Measurements from ENCODE around the gene ZNF560.
"Not testable (repeated sequence)": the region's sequence is repeated elsewhere in the genome, so short reads cannot be mapped to it uniquely, and the experiment has no call there.

The ZNF560 gene

DNA sequence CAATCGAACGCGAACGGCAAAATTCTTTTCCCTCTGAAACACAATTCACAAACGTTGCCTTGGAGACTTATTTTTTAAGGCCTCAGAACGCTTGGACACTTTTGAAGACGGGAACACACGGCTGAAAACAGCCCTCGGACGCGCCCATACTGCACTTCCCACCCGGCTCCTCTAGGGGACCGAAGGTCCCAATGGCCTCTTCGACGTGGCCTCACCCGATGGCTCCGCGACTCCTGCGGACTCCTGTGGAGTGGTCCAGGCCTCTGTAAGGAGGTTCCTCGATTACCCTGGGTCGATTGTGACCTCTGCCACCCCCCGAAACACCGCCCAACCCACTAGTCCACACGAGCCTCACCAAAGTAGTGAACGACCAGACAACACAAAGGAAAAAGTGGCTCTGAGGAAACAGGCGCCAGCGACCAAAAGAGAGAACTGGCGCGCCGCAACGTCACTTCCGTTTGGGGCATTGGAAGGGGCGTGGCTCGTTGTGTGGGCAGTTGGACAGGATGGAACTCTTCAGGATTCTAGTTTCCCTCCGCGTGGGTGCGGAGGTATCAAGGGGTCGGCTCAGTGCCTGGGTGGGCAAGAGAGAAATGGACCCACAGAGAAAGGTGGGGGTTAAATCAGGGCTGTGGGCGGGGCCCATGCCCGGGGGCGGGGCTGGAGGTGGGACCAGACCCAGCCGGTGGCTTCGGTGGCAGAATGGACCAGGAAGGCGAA lies at the start of gene ZNF560:
Gene ZNF560 (minus strand): TSS at position 434 of the 720 bp plus-strand sequence. CDS start 23,303 bp downstream, outside the sequence.
- peak; percentile 48 for DNase-seq

GRCh38 chr19:9547870-9548269 lies 49.5 kb upstream of the ZNF560 start:
- no peak for DNase-seq

GRCh38 chr19:9541281-9541680 lies 42.9 kb upstream of the ZNF560 start:
- DNase-seq = not testable (repeated sequence)

DNA sequence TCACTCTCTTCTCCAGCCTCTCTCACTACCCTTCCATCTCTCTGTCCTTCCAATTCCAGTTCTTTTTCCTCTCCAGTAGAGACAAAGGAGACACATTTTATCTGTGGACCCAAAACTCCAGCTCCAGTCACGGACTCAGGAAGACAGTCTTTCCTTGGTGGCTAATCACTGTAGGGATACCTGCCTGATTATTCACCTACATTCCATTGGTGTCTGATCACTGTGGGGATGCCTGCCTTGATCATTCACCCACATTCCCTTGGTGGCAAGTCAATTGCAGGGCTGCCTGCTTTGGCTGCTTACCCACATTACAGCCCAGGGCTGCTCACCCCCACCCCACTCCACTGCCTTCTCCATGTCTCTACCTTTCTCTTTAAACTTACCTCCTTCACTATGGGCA lies 41.5 kb upstream of the ZNF560 start:
- not testable (repeated sequence) for DNase-seq

DNA sequence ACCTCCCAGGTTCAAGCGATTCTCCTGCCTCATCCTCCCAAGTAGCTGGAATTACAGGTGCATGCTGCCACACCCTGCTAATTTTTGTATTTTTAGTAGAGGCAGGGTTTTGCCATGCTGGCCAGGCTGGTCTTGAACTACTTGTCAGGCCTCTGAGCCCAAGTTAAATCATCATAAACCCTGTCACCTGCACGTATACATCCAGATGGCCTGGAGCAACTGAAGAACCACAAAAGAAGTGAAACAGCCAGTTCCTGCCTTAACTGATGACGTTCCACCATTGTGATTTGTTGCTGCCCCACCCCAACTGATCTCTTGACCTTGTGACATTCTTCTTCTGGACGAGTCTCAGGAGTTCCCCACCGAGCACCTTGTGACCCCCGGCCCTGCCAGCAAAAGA lies 40.8 kb upstream of the ZNF560 start:
- not testable (repeated sequence) for DNase-seq

DNA sequence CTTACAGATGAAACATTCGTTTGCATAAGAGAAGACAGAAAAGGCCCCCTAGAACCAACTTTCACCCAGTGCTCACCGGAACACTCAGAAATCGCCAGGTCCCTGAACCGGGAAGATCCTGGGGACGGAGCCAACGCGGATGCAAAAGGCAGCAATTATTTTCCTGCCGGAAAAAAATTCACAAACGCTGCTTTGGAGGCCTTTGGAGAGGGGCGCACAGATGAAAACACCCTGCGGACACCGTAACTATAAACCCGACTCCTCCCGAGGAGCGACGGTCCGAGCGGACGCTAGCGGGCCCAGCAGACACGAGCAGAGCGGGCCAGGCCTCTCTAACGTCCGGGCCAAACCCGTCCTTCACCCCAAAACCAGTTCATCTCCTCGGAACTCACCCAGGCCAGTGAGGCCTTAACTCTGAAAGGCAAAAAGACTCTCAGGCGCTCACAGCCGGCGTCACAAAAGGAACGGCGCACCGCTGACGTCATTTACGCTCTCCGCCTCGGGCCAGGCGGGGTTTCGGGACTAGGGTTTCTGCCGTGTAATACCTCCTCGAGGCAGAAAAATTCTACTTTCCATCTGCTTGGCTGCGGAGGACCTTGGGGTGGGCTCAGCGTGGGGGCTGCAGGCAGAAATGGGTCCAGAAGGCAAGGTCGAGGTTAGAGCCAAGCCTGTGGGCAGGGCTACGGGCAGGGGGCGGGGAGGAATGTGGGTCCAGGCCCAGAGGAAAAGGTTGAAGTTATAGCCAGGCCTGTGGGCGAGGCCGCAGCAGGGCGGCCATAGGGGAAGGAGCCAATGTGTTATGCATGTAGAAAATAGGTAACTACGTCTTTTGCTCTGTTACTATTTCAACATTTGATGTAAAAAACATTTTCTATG lies 40.0 kb upstream of the ZNF560 start, which contains the start of gene ZNF426:
Gene ZNF426 (minus strand): TSS at position 463 of the 876 bp plus-strand sequence. CDS start 2,413 bp downstream, outside the sequence.
- DNase-seq = peak; percentile 92

- DNase-seq = no peak
These were observed 37.5 kb upstream of the ZNF560 start for GRCh38 chr19:9535934-9536333.

GRCh38 chr19:9531933-9532332 lies 33.5 kb upstream of the ZNF560 start:
- peak; percentile 48 for DNase-seq

- DNase-seq = peak; percentile 15
These were observed 30.4 kb upstream of the ZNF560 start for GRCh38 chr19:9528757-9529336.

GRCh38 chr19:9523885-9524474 lies 25.6 kb upstream of the ZNF560 start:
- DNase-seq = no peak

DNA sequence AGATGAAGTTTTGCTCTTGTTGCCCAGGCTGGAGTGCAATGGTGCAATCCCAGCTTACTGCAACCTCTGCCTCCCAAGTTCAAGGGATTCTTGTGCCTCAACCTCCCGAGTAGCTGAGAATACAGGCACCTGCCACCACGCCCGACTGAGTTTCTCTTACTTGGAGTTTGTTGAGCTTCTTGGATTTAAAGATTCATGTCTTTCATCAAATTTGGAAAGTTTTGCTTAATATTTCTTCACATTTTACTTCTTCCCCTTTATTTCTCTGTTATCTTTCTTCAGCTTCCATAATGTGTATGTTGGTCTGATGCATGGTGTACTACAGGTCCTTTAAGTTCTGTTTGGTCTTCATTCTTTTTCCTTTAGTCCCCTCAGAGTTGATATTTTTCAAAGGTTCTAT lies 8.9 kb upstream of the ZNF560 start:
- no peak for DNase-seq

- DNase-seq = no peak
These were observed 2.4 kb upstream of the ZNF560 start for GRCh38 chr19:9500796-9501195.

GRCh38 chr19:9494096-9494495 lies 4.3 kb downstream of the ZNF560 start:
- DNase-seq = no peak

- no peak for DNase-seq
These were observed 11.4 kb downstream of the ZNF560 start for GRCh38 chr19:9487016-9487415.

DNA sequence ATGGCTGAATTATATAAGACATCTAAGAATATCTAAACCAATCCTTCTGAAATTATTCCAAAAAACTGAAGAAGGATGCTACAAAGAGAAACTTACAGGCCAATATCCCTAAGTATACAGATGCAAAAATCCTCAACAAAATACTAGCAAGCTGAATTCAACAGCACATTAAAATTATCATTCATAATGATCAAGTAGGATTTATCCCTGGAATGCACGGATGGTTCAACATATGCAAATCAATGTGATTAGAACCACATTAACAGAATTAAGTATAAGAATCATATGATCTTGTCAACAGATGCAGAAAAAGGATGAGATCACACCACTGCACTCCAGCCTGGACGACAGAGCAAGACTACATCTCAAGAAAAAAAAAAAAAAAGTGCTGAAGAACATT lies 13.3 kb downstream of the ZNF560 start:
- no peak for DNase-seq

DNA sequence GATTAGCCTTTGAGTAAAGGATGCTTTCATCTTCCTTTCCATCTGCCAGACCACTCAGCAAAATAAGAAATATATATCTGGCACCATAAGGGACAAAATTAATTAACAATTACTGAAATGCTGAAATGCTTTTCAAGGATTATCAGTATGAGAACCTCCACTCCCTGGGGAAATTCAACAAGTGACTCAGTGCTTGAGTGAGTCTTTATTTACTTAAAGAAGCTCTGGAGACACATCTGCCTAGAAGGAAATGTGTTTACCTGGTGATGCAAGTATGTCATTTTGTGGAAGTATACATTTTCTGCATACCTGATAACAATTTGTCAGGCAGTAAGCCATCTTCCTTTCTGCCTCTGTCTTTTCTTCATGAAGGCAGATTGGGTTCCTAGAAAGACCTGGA lies 23.4 kb downstream of the ZNF560 start:
- no peak for DNase-seq

GRCh38 chr19:9467161-9467560 lies 31.3 kb downstream of the ZNF560 start:
- DNase-seq = no peak

GRCh38 chr19:9461938-9462337 lies 36.5 kb downstream of the ZNF560 start:
- DNase-seq = no peak

GRCh38 chr19:9456018-9456689 lies 42.3 kb downstream of the ZNF560 start:
- DNase-seq = no peak

- DNase-seq = no peak
These were observed 44.5 kb downstream of the ZNF560 start for GRCh38 chr19:9453953-9454352.

- no peak for DNase-seq
These were observed 53.4 kb downstream of the ZNF560 start for GRCh38 chr19:9445037-9445436.

DNA sequence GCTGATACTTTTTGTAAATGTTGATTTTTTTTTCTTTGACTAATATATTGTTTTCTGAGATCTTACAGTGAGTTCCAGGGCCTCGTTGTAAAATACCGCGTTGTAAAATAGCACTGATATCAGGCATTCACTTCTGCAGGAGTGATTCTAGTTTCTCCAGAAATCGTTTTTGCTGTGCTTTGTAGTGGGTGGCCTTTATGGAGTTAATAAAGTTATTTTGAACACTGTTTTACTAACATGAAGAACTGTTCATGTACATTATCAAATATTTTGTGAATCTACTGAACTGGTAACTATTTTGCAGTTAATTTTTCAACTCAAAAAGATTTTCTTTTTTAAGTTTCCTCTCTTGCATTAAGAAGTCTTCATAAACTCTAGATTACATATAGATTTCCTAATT lies 62.1 kb downstream of the ZNF560 start:
- no peak for DNase-seq
